Measurements from ENCODE around the gene CCDC24. TPM values are rescaled to one million over a fixed set of nuclear protein-coding genes. Genes with fewer than 3 reads are reported as not detected.

CCDC24 gene
- total and polyA plus RNA-seq, 2 of the 13 experiments (the other 11 are each of a cell fraction or from before 2014, with no cell fraction given), result 1.4 to 2.9 TPM

GRCh38 chr1:44021156-44021555, 29.8 kb downstream of the CCDC24 start:
- H3K9me3 ChIP-seq (ENCODE audit: low read length), result no peaks in the 10 kb centered on the region
- ChIA-PET CTCF (ENCODE audit: low intra/inter-chr PET ratio, low total read pairs) (no interaction called here), POLR2A (interaction anchor here (2.3 kb wide), 1 partner anchor 11 kb away, joined by 11 read pairs; the partner anchor contains the start of gene SLC6A9)
- H3K9ac ChIP-seq (ENCODE audit: insufficient read depth, low read depth, low read length), result no peak overlapping the region
- 97% methylated on average over 3 of the region's 8 CpGs for WGBS (ENCODE audit: low lambda C conversion rate)
- in situ Hi-C loops (cut with HindIII; ENCODE audit: extremely low pct_ligation_motif_present, low pct_unique_long_range_greater_than_20kb) (no loop called here), intact Hi-C loops (cut with micrococcal nuclease; ENCODE audit: unreplicated experiment) (no loop called here)
- no peaks in the 10 kb centered on the region for H3K79me2 ChIP-seq (ENCODE audit: insufficient read depth, low read length)
- no peak overlapping the region for H3K4me3 ChIP-seq (replicated peaks in 1 of 3; ENCODE audit: insufficient read depth in 1 of 3, low read depth in 2 of 3, low read length in 3 of 3)
- DNase-seq (ENCODE audit: low spot score) (no peak), FAIRE-seq (no peak), ATAC-seq (no peak)
- peaks cover 4 to 23% of the 10 kb centered on the region in 2 experiments; a peak in 3 of 5 replicates for H3K36me3 ChIP-seq (replicated peaks in 1 of 2; ENCODE audit: control insufficient read depth in 1 of 2, insufficient read depth in 2 of 2, low read length in 2 of 2)
- no peak for TF ChIP-seq ZNF703 (CRISPR knock-in tag; IDR thresholded peaks at IDR 0.05; ENCODE audit: borderline replicate concordance)
- TF ChIP-seq MLXIP (CRISPR knock-in tag; IDR thresholded peaks at IDR 0.05; ENCODE audit: borderline replicate concordance), result no peak
- TF ChIP-seq, protein P1, sequence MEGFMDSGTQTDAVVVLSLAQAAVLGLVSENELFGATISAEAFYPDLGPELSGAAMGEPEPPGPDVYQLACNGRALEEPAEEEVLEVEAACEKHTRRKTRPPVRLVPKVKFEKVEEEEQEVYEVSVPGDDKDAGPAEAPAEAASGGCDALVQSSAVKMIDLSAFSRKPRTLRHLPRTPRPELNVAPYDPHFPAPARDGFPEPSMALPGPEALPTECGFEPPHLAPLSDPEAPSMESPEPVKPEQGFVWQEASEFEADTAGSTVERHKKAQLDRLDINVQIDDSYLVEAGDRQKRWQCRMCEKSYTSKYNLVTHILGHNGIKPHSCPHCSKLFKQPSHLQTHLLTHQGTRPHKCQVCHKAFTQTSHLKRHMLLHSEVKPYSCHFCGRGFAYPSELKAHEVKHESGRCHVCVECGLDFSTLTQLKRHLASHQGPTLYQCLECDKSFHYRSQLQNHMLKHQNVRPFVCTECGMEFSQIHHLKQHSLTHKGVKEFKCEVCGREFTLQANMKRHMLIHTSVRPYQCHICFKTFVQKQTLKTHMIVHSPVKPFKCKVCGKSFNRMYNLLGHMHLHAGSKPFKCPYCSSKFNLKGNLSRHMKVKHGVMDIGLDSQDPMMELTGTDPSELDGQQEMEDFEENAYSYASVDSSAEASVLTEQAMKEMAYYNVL (CRISPR knock-in tag; IDR thresholded peaks at IDR 0.05; ENCODE audit: borderline replicate concordance), result no peak
- no peak for TF ChIP-seq BHLHE40 (IDR thresholded peaks at IDR 0.05; ENCODE audit: low read length)
- no peak for TF ChIP-seq ZNF253 (CRISPR knock-in tag; IDR thresholded peaks at IDR 0.05; ENCODE audit: borderline replicate concordance)
- no peak for TF ChIP-seq NAIF1 (CRISPR knock-in tag; IDR thresholded peaks at IDR 0.05; ENCODE audit: borderline replicate concordance)
- no peak for TF ChIP-seq GLI4 (CRISPR knock-in tag; IDR thresholded peaks at IDR 0.05; ENCODE audit: borderline replicate concordance)
- TF ChIP-seq, protein P2, sequence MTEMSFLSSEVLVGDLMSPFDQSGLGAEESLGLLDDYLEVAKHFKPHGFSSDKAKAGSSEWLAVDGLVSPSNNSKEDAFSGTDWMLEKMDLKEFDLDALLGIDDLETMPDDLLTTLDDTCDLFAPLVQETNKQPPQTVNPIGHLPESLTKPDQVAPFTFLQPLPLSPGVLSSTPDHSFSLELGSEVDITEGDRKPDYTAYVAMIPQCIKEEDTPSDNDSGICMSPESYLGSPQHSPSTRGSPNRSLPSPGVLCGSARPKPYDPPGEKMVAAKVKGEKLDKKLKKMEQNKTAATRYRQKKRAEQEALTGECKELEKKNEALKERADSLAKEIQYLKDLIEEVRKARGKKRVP (CRISPR knock-in tag; IDR thresholded peaks at IDR 0.05), result no peak
- TF ChIP-seq ZFP90 (CRISPR knock-in tag; IDR thresholded peaks at IDR 0.05; ENCODE audit: borderline replicate concordance), result no peak
- no peak for TF ChIP-seq KLF13 (CRISPR knock-in tag; IDR thresholded peaks at IDR 0.05)
- TF ChIP-seq JARID2 (CRISPR knock-in tag; IDR thresholded peaks at IDR 0.05; ENCODE audit: insufficient replicate concordance), result no peak
- H4K20me1 ChIP-seq (ENCODE audit: insufficient read depth, low read length), result no peaks in the 10 kb centered on the region
- no peak overlapping the region for H3K27ac ChIP-seq (ENCODE audit: extremely low read length, insufficient read depth, low read length)
- no TSS peak for BruUV-seq (replicated peaks)
- H3K4me1 ChIP-seq (ENCODE audit: insufficient read depth, low read length), result no peaks in the 10 kb centered on the region
- H3K4me2 ChIP-seq (ENCODE audit: low read depth, low read length), result no peak overlapping the region
- no peaks in the 10 kb centered on the region for H3K27me3 ChIP-seq (ENCODE audit: control insufficient read depth in 1 of 2, insufficient read depth in 2 of 2, low read length in 2 of 2)
- H2AFZ ChIP-seq (ENCODE audit: low read length), result no peak overlapping the region

Data from HepG2 (cell line).